Kidney (tissue), 14 donors: ENCODE results near the gene TBX21. TPM values are rescaled to one million over a fixed set of nuclear protein-coding genes. Genes with fewer than 3 reads are reported as not detected.

Experiments used
- DNase-seq, 5 donors: peaks; one replicate each; pipeline ENCODE4 v3.0.0-alpha.2; 2013 to 2020
- FAIRE-seq: peaks from 2 replicates; lab custom pipeline; 2012; peaks lifted over from hg19 to GRCh38; lab: Jason Lieb, UNC
- H3K27ac ChIP-seq, 2 donors: one replicate each; pipeline ENCODE4 v1.7.0; 2013; ENCODE audit warnings: low read depth in 2 of 2, low read length in 2 of 2, inconsistent platforms in 1 of 2
- H3K27me3 ChIP-seq: one replicate; pipeline ENCODE4 v1.7.1; 2013; ENCODE audit warnings: low read length, inconsistent platforms; ENCODE audit not compliant: control insufficient read depth, insufficient read depth
- H3K36me3 ChIP-seq, 3 donors: one replicate each; pipeline versions ENCODE4 v1.7.0 to v1.7.1; 2013; ENCODE audit warnings: low read length in 3 of 3, control low read depth in 1 of 3, inconsistent platforms in 1 of 3; ENCODE audit not compliant: insufficient read depth in 3 of 3, control insufficient read depth in 2 of 3
- H3K4me1 ChIP-seq, 3 donors: one replicate each; pipeline versions ENCODE4 v1.7.0 to v1.7.1; 2013; ENCODE audit warnings: low read length in 3 of 3, inconsistent platforms in 1 of 3, low read depth in 1 of 3; ENCODE audit not compliant: control insufficient read depth in 2 of 3, insufficient read depth in 2 of 3
- H3K4me3 ChIP-seq, 3 donors: one replicate each; pipeline versions ENCODE4 v1.7.0 to v1.8.1; 2013; ENCODE audit warnings: low read length in 3 of 3, control low read depth in 1 of 3, inconsistent platforms in 1 of 3
- H3K9ac ChIP-seq, 3 donors: one replicate each; pipeline versions ENCODE4 v1.7.0 to v1.7.1; 2013; ENCODE audit warnings: low read length in 3 of 3, control low read depth in 1 of 3, inconsistent platforms in 1 of 3
- H3K9me3 ChIP-seq, 3 donors: one replicate each; pipeline versions ENCODE4 v1.7.0 to v1.7.1; 2013; ENCODE audit warnings: low read length in 3 of 3, control low read depth in 1 of 3, inconsistent platforms in 1 of 3; ENCODE audit not compliant: control insufficient read depth in 2 of 3, insufficient read depth in 1 of 3
- CTCF ChIP-seq: IDR thresholded peaks from 3 replicates; pipeline ENCODE4 v1.5.1; 2012; ENCODE audit warnings: mild to moderate bottlenecking, moderate library complexity, borderline replicate concordance; ENCODE audit not compliant: insufficient read depth; ENCODE audit errors: extremely low read depth
- intact Hi-C: fragments of 100-400 bp; cut with DNase I; formaldehyde crosslinking; loops from one replicate; pipeline ENCODE4 v1.11.1; 2022
- polyA plus RNA-seq: library from polyadenylated mRNA; stranded (reverse); fragments of 350-450 nt; fragmentation: Illumina TruSeq; extraction: RNeasy Lipid Tissue Mini Kit (QIAGEN cat#74804); gene quantifications from one replicate; pipeline ENCODE4 v1.2.3, GENCODE V29; 2014; ENCODE audit warnings: low read depth, low replicate concordance; ENCODE audit not compliant: insufficient read depth
- total RNA-seq: library from RNA; stranded (reverse); fragmentation: NEBNext Ultra II Directional; extraction: Animal tissue kit (Norgen Biotek cat#: 25700); gene quantifications from one replicate; pipeline ENCODE4 v1.2.1, GENCODE V29; 2021
- donor health status: control.
- donor health status: control.
- donor health status: control.
- donor health status: control.
- donor health status: control.
- donor health status: DM: yes; HTN: yes; CAD: no.
- donor health status: Normal renal cell carcinoma (clear cell type).

TBX21 gene
- total and polyA plus RNA-seq, 2 donors from 2014 or later, result 0.24 to 1.9 TPM

- intact Hi-C loops, result no loop called here
- H3K4me3 ChIP-seq, result no peak overlapping the region
- DNase-seq (no peak), FAIRE-seq (no peak)
- no peak for TF ChIP-seq CTCF
- no peaks in the 10 kb centered on the region for H3K27me3 ChIP-seq
- no peak overlapping the region for H3K9ac ChIP-seq
- peaks cover 6 to 29% (median 23%) of the 10 kb centered on the region in 3 donors for H3K4me1 ChIP-seq
- no peaks in the 10 kb centered on the region for H3K9me3 ChIP-seq
- H3K36me3 ChIP-seq, result peaks cover 0 to 3% (median 2%) of the 10 kb centered on the region in 3 donors
- H3K27ac ChIP-seq, result peak overlapping the region in 1 of 2 donors; percentile 7
These were observed 40.7 kb upstream of the TBX21 start for GRCh38 chr17:47692137-47692894.

- H3K4me3 ChIP-seq, result peak overlapping the region; percentile 15 to 48 (median 44)
- no peaks in the 10 kb centered on the region for H3K9me3 ChIP-seq
- no peak for TF ChIP-seq CTCF
- H3K27me3 ChIP-seq, result no peaks in the 10 kb centered on the region
- peaks cover 6 to 24% (median 16%) of the 10 kb centered on the region in 3 donors for H3K4me1 ChIP-seq
- intact Hi-C loops, result no loop called here
- H3K27ac ChIP-seq, result peak overlapping the region; percentile 5 to 17
- H3K36me3 ChIP-seq, result peaks cover 0 to 4% (median 2%) of the 10 kb centered on the region in 3 donors
- FAIRE-seq (no peak), DNase-seq (peak in 1 of 5 donors; percentile 35)
- peak overlapping the region in 2 of 3 donors; percentile 3 to 20 for H3K9ac ChIP-seq
These were observed 39.9 kb upstream of the TBX21 start for GRCh38 chr17:47692895-47693730.

- intact Hi-C loops, result no loop called here
- TF ChIP-seq CTCF, result no peak
- H3K27ac ChIP-seq, result peak within 1 kb of the TSS; percentile 83
- peak within 1 kb of the TSS; percentile 65 to 69 (median 68) for H3K4me3 ChIP-seq
- DNase-seq (peak; percentile 89 to 94 (median 92)), FAIRE-seq (no peak)
- peak within 1 kb of the TSS in 2 of 3 donors; percentile 62 to 65 for H3K9ac ChIP-seq
- peaks cover 6 to 24% (median 16%) of the 10 kb centered on the region in 3 donors for H3K4me1 ChIP-seq
- H3K9me3 ChIP-seq, result no peaks in the 10 kb centered on the region
- peaks cover 2 to 5% (median 4%) of the 10 kb centered on the region in 3 donors for H3K36me3 ChIP-seq
- no peaks in the 10 kb centered on the region for H3K27me3 ChIP-seq
These were observed 39.1 kb upstream of the TBX21 start, which contains the start of gene TBKBP1 for GRCh38 chr17:47693731-47694580. TSS of gene TBKBP1 (plus strand) at chr17:47694161. CDS start at chr17:47696113, 1,952 bp downstream.
